GM12892 (cell line): Measurements from ENCODE around the gene ANKMY1.

ENCODE experiments used
- POLR2A ChIP-seq: IDR thresholded peaks from 2 replicates; pipeline ENCODE4 v1.6.1; 2011; ENCODE audit warnings: low read depth, low read length, control low read depth
- TAF1 ChIP-seq: IDR thresholded peaks from 2 replicates; pipeline ENCODE4 v1.6.1; 2011; ENCODE audit warnings: low read depth, mild to moderate bottlenecking, control low read depth, low read length, borderline replicate concordance

- no peak for TF ChIP-seq TAF1
- no peak for TF ChIP-seq POLR2A
Measured at GRCh38 chr2:240458044-240458899, 99.5 kb downstream of the ANKMY1 start.
